ENCODE results near the gene SLC13A5. TPM values are rescaled to one million over a fixed set of nuclear protein-coding genes. Genes with fewer than 3 reads are reported as not detected.

SLC13A5 gene
- total and polyA plus RNA-seq, 10 of the 15 experiments (the other 5 are each of a cell fraction or from before 2014, with no cell fraction given): 0.23 TPM; not detected in 9

GRCh38 chr17:6651919-6652452 is 61.2 kb downstream of the SLC13A5 start:
- TSS peak; percentile 75 for BruUV-seq (replicated peaks)
- TF ChIP-seq ZBTB33 (IDR thresholded peaks at IDR 0.05) (0 out of 2 replicates have a peak, but pooled peaks have one; percentile 5), ZNF687 (IDR thresholded peaks at IDR 0.05) (peak; percentile 54; the same call in 1 of the 2 replicates), RUNX3 (IDR thresholded peaks at IDR 0.05; ENCODE audit: low read length) (peak; percentile 6; the same call in 1 of the 2 replicates), TAF1 (IDR thresholded peaks at IDR 0.05; ENCODE audit: borderline replicate concordance, low read depth, low read length) (no peak), GATAD2B (conservative IDR thresholded peaks at IDR 0.05; ENCODE audit: low read depth) (no peak), PBX3 (IDR thresholded peaks at IDR 0.05; ENCODE audit: insufficient replicate concordance, low read depth, low read length) (peak; percentile 19), MAX (IDR thresholded peaks at IDR 0.05; ENCODE audit: low read depth, low read length) (no peak), MLLT1 (IDR thresholded peaks at IDR 0.05) (peak; percentile 74; the same call in 1 of the 2 replicates), MEF2B (IDR thresholded peaks at IDR 0.05; ENCODE audit: partially characterized antibody, poor library complexity, severe bottlenecking) (no peak), IKZF1 (conservative IDR thresholded peaks at IDR 0.05) (0 out of 2 replicates have a peak, but pooled peaks have one; percentile 26)

More at GRCh38 chr17:6651919-6652452, 61.2 kb downstream of the SLC13A5 start:
- no peaks in the 10 kb centered on the region for H3K27me3 ChIP-seq (replicated peaks in 1 of 2; ENCODE audit: control insufficient read depth in 2 of 2, insufficient read depth in 2 of 2, low read length in 1 of 2)
- H3K4me1 ChIP-seq (ENCODE audit: control insufficient read depth, insufficient read depth, low read length): peaks cover 6% of the 10 kb centered on the region; the same call in 1 of the 2 replicates
- peaks cover 22% of the 10 kb centered on the region for H3K79me2 ChIP-seq (ENCODE audit: control insufficient read depth, insufficient read depth, low read length)
- WGBS (ENCODE audit: insufficient coverage, insufficient replicate concordance, low lambda C conversion rate, missing lambda C conversion rate): 19% methylated on average over 43 of the region's 47 CpGs
- peak overlapping the region; percentile 79 for H3K4me2 ChIP-seq (ENCODE audit: control insufficient read depth, insufficient read depth)
- intact Hi-C loops (cut with micrococcal nuclease; ENCODE audit: unreplicated experiment): loop anchor here (1.0 kb wide), 1 partner anchor 12 kb away; the partner anchor contains the start of gene KIAA0753
- CTCF ChIA-PET: interaction anchor here (2.6 kb wide), 1 partner anchor 180 kb away, joined by 12 read pairs; no protein-coding TSS in a partner anchor
- in situ Hi-C loops (cut with MboI): loop anchor here (5.0 kb wide), 1 partner anchor 360 kb away; the partner anchor contains the start of gene RNASEK
- POLR2A ChIA-PET: interaction anchor here (0.5 to 1.0 kb wide), 2 partner anchors 12 to 385 kb away, joined by 3 to 4 read pairs; partner anchors contain the start of gene KIAA0753
- no peak for FAIRE-seq
- H3K4me3 ChIP-seq: peak overlapping the region; percentile 91
- no peaks in the 10 kb centered on the region for H3K9me3 ChIP-seq (replicated peaks; ENCODE audit: control insufficient read depth, insufficient read depth, low read length)
- no peaks in the 10 kb centered on the region for H4K20me1 ChIP-seq (ENCODE audit: control insufficient read depth, insufficient read depth)
- no peak for DNase-seq (ENCODE audit: low read depth, low spot score)
- peak overlapping the region; percentile 80 for H2AFZ ChIP-seq (ENCODE audit: control insufficient read depth, low read depth, low read length)
- RAD21 ChIA-PET (ENCODE audit: unreplicated experiment): interaction anchor here (0.9 kb wide), 1 partner anchor 10 kb away, joined by 3 read pairs; no protein-coding TSS in a partner anchor
- ATAC-seq: no peak
- H3K27ac ChIP-seq (ENCODE audit: control insufficient read depth, insufficient read depth): peak overlapping the region; percentile 43; the same call in 1 of the 2 replicates
- no peaks in the 10 kb centered on the region; a peak in 1 of 4 replicates for H3K36me3 ChIP-seq (ENCODE audit: control insufficient read depth in 2 of 2, insufficient read depth in 2 of 2, low read length in 1 of 2)
- H3K9ac ChIP-seq (ENCODE audit: control insufficient read depth, insufficient read depth, low read length): peak overlapping the region; percentile 35; the same call in 1 of the 2 replicates
- SMC1A ChIA-PET (ENCODE audit: uncharacterized antibody, unreplicated experiment): interaction anchor here (2.8 kb wide), 1 partner anchor 10 kb away, joined by 8 read pairs; the partner anchor contains the start of gene TXNDC17
